ENCODE results near the gene KAT6B.

The KAT6B gene

DNA sequence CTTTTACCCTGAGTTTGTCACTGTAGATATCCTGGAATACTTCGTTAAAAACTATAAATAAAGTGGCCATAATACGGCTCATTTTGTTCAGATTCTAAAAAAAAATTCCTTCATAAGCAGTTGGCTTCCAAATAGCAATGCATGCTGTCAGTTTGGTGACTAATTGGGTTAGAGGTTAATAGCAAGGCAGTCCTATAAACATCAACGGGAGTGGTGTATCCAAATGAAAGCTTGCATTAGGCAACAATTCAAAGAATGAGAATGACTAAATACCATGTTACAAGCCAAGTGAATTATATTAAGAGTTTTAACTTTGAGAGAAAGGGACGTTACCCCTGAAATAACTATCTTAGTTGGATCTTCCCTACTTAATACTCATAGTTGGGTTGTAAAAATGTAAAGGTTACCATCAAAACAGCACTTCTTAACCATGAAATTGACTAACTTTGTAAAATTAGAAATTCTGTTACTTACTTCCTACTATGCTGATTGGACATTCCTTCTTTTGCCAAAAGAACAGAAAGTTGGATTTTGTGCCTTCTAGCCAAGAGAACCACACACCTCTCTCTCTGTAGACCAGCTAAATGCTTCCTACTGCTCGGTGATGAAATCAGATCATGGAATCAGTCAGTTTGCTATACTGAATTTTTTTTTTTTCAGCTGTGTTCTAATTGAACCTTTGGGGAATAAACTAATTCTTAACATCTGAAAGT, 98.0 kb downstream of the KAT6B start:
- DNase-seq, result peak; percentile 40

DNA sequence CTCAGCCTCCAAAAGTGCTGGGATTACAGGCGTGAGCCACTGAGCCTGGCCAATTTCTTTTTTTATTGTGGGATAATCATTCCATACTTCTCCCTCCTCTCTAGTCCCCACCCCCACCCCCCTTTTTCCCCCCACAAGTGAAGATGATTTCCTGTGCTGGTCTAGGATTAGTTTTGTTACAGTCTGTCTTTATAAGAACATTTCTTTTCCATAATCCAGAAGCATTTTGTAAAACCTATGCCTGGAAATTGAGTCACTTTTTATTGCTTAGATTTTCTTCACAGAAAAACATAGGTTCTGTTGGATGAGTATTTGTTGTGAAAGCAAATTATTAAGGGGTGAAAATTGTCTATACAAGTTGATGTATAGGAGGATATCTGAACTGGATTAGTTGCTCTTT, 98.9 kb downstream of the KAT6B start:
- DNase-seq, result no peak

DNA sequence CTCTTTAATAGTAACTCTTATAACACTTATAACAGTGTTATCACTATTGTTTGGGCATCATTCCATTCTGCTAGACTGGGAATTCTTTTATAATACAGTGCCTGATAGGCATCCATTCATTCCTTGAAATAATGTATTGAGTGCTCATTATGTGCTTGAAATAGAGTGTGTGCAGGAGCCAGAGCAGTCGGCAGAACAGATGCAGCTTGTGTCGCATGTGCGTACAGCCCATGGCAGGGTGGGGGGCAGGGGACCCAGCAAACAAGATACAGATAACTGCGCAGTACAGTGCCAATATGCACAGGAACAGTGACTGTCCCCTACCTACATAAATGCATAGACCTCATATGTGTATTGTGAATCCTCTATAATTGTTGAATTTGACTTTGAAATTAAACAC, 99.3 kb downstream of the KAT6B start:
- no peak for DNase-seq

DNA sequence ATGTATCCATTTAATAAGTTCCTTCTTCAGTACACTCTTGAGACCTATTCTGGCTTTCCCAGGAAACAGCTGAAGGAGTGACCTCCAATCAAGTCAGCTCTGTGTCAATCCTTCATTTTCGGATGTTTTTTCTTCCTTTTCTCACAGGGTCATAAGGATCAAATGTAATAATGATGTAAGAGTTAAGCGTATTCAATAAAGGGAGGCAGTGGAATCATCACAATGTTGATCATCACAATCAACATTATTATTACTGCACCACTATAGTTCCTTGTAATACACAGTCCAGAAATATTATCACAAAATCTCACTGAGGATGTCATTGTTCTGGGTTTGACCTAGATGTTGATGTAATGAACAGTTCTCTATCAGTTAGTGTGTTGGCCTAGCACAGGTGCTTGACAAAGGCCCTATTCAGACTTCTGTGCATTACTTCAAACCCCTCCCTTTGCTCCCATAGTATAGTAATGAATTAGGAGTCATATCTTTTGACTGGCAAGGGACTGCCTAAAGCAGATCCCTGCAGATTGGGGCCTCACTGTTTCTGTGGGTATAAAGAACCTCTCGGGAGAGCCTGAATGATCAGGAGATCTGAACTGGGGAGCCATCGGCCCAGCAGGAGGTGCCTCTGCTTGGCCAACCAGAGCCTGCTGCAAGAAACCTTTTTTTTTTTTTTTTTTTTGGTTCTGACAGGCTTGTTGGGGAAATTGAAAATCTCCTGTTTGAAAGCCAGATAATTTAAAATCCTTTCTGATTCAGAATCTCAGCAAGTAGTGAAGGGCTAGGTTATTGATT, 100.6 kb downstream of the KAT6B start:
- no peak for DNase-seq

DNA sequence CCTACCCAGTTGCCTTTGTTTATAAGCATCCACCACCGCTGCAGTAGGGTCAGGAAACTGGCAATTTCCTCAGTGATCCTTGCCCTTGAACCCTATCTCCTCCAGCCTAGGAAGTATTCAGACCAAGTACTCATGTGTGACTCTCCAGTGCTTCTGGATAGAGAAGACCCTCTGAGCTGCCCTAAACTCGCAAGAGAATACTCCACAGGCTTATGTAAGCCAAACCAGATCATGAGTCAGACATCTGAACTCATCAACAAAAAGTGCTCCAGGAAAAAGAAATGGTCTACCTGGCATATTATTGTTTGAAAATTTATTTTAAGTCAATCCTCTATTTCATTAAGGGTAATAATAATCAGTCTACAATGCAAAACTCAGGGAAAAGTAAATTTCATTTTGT, 101.3 kb downstream of the KAT6B start:
- DNase-seq, result no peak

DNA sequence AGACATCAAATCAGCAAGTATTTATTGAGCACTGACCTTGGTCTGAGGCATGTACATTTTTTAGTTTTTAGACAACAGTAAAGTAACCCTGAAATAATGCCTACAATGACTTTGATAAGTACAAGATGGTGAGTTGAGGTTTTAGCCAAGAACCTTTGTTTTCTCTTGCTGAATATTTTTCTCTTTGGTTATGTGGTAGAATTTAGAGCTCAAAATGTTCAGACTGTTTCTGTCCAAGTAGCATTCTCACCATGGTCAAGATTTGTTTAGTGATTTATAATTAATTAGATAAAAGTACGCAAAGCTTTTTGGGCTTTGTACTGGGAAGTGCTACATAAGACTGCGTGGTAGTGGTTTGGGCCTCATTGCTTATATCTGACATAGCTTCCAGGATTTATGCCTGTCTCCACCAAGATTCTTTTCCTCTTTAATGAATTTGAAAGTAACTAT, 102.4 kb downstream of the KAT6B start:
- DNase-seq, result no peak

DNA sequence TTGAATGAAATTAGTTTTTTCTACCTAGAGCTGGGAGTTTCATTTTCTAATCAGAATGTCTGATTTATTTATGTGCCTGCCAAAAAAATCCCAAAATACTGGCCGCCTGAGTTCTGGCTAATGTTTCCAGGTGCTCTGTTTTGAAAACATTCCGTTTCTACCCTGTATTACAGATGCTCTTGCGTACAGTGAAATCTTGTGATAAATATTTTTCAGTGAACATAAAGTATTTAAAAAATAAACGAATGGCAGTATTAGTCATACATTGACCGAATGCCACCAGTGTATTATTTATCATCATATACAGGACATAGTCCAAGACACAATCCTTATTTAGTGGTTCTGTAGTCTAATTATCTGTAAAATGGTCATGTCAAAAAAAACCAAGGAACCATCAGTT, 102.8 kb downstream of the KAT6B start:
- no peak for DNase-seq

DNA sequence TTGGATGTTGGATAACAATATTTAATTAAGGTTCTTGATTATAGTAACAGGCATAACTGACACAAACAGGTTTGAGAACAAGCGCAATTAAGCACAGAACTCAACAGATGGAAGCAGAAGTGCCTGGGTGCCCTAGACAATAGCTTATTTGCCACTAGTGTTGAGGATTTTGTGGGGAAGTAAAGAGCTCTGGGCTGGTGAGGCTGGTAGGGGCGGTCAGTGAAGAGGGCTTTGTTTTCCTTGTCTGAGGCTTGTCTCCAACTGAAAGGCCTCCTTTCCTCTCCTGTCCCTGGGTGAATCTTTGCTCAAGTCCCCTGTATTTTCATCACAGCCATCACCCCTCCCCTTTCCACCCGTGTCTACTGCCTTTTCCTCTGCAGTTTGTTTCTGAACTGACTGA, 104.6 kb downstream of the KAT6B start:
- peak; percentile 85 for DNase-seq

DNA sequence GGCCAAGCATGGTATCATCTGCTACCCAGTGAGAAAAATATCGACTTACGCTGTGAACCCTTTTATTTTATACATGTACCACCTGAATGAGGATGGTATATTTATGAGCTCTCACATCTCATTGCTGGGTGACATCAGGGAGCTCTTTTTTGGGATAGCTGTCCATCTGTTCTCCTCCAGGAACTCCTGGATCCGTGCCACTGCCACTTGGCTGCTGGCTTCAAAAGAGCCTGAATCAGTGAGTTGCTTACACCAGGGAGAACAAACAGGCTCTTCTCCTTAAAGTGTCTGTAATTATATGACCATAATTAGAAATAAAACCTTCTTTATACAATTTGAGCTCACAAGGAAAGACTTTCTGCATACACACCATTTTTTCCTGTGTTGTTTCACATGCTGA, 106.2 kb downstream of the KAT6B start:
- peak; percentile 91 for DNase-seq

DNA sequence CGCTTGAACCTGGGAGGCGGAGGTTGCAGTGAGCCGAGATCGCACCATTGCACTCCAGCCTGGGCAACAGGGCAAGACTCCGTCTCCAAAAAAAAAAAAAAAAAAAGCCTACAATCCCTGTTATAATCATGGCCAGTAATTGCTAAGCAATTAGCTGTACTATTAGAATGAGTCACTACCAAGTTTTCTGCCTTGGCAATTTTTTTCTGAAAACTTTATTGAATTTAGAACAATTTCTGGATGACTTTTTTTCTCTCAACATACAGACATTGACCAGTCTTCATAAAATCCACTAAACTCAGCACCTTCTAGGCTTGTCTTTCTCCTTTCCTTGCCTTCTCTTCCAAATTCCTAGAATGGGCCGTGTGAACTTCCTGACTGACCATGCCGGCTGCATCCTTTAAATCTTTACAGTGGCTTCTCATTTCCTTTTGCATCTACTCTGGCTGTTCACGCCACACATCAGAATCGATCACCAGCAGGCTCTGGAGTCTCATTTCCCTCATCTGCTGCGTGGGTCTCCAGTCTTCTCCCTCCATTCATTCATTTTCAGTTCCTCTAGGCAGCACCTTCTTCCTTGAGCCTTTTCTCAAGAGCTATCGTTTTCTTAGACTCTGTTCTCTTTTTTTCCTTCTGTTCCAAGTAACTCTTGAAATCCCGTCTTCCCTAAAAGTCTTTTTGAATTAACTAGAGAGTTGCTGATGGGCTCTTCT, 107.9 kb downstream of the KAT6B start:
- DNase-seq, result no peak

DNA sequence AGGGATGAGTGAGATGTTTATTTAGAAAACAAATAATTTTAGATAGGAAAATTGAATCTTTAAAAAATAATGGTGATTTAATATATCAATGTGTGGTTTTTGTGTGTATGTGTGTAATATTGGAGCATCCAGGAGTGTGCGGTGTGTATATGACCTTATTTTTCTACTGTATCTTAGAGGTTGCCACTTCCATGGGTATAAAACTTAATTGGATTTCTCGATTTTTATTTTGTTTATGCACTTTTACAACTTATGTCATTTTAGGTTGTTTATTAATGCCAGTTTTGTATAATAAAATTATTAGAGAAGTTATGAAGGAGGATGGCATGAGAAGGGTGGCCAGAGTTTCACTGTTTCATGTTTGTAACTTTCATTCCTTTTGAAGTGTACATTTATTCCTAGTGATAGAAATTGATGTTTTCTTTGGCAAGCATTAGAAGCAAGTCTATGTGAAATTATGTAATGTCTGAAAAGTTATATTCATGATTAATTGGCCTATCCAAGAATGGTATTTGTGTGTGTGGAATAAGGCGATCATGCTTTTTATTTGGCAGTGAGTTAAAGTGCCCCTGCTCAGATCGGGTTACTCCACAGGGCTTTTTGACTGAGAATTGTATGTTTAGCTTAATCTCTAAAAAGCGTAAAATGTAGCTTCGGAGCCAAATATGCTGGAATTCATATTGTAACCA, 110.3 kb downstream of the KAT6B start:
- DNase-seq, result peak; percentile 32

DNA sequence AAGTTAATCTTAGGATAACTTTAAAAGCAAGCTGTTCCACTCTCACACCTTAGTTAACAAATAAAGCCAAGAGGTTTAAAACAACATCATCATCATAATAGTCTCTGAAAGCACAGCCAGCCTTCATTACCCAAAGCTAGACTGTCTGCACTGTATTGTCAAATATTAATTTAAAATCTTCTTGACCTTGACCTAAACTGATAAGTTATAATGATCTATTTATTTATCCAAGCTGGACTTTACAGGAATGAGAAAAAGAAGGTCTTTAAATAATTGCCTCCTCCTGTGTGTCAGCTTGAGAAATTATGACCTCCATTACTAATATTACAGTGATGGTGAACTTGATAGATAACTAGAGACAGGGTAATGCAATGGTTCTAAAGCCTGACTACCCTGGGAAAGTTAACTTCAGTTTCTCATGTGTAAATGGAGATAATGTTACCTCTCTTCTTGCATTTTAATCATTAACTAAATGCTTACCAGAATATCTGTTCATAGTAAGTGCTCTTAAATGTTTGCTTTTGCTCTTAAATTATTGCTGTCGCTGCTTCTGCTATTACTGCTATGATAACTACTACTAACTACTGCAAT, 111.0 kb downstream of the KAT6B start:
- DNase-seq, result no peak

DNA sequence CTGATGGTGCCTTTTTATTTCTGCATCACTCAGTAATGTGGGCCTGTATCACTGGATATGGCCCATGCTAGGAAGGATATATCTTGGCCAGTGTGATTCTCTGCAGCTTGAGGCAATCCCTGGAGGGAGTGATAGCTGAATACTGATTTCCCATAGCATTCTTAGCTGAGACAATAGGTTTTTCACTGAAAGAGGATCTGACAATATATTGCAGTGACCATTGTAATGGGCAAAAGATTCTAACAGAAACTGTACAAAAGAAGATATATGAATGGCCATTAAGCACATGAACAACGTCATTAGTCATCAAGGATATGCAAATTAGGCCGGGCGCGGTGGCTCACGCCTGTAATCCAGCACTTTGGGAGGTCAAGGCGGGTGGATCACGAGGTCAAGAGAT, 117.8 kb downstream of the KAT6B start:
- DNase-seq, result no peak

DNA sequence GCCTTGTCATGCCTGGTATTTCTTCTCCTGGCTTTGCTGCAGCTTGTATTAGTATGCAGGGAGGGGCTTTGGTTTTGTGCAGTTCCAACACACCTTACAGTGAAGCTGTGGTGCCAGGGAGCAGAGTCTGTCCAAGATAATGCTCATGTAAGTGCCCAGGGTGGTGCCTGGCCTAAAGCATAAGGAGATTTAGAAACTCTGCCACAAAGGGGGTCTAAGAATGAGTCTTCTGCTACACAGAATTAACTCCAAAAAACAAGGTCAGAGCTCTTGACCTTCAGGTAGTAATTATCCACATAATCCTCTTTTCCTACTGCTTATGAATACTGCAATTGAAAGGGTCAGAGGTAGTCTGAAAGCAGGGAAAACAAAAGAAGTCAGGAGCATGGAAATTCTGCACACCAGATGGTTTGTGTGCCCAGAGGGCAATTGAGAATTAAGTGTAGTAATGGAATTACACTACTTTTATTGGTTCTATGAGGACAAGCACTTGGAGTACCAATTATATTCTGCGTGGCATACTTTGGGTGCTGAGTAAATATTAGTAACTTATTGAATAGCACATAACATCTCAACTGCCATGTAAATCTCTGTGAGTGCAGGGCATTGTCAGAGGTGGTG, 121.5 kb downstream of the KAT6B start:
- DNase-seq, result peak; percentile 96

DNA sequence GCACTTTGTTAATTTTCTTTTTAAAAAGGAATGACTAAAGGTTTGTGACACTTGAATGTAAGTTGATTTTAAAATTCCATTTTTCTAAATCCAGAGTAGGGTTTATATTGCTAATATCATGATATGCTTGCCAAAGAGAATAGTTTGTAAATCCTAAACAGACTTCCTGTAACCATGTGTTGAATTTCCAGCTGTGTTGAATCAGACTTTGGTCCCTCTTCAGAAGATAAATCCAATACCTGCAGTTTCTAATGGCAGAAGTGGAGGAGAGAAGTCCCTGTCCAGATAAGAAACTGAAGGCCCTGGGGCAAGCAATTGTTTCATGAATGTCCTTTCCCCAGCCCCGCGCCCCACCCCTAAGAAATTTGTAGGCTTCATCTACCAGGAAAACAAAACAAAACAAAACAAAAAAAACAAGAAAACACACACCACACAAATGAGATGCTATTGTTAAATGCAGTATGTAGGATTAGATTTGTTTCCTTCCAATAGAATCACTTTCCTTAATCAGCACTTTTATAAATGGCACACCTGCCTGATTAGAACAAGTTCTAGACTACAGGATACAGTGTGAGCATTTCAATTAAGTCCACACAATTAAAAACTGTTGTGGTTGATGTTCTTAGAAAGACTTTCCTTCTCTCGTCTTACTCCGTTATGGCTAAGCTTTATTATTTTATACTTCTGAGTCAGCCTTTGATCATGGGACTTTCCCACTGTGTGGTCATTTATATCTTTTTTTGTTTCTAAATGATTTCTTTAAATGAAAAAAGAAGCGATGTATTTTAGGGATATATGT, 122.8 kb downstream of the KAT6B start:
- no peak for DNase-seq

DNA sequence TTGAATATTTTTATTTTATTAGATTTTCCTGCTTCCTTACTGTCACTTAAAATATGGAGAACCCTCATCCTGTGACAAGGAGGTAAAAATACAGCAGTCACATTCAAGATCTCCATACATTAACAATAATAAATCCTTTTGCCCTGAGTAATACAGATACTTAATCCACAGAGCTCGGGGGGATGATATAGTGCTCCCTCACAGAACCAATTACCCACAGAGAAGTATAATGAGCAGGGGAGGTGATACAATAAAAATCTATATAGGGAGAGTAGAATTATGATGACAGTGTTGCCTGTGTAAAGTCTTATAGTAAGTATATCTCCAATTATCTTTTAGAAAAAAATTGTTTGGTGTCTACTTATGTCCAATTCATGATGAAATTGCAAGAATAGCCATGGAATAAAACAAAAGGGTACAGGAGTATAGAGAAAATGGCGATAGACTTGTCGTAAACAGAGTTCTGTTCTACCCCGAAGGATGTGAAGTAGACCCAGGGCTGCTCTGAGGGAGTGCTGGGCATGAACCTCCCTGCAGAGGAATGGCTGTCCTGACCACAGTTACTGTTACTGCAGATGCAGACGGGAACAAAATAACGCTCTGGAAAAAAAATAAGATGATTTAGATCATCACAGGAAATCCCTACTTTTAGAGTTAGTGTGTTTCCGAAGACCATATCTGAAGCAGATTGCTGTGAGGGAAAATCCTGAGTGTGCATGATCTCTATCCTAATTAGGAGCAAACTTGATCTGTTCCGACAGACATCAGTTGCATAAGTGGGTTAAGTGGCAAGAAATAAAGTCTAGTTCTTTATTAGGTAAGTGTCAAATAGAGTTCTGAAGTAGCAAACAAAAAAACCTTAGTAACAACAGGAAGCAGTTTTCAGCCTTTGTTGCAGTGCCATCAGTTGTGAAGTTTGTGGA, 123.7 kb downstream of the KAT6B start:
- no peak for DNase-seq

DNA sequence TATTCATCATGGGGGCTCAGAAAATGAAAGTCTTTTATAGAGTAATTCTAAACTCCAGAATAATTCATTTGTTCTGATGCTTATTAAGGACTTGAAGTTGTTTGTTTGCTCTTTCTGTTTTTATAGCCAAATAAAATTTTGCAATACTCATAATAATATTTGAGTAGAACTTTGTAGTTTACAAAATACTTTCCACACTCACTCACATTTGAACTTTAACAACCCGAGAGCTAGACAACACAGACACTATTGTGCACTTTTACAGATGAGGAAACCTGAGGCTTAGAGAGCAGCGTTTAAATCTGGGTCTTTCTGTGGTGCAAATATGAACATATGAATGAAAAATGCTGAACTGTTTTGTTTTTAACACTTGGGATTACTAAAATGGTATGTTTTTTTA, 126.8 kb downstream of the KAT6B start:
- no peak for DNase-seq

DNA sequence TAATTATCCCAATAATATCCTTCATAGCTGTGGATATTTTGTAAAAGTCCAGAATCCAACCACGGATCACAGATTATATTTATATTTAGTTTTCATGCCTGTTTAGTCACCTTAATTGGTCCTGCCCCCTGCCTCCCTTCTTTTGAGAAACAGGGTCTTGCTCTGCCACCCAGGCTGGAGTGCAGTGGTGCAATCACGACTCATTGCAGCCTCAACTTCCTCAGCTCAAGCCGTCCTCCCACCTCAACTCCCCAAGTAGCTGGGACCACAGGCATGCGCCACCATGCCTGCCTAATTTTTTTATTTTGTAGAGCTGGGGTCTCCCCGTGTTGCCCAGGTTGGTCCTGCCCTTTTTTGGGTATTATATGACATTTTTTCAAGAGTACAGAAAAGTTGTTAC, 129.4 kb downstream of the KAT6B start:
- no peak for DNase-seq

DNA sequence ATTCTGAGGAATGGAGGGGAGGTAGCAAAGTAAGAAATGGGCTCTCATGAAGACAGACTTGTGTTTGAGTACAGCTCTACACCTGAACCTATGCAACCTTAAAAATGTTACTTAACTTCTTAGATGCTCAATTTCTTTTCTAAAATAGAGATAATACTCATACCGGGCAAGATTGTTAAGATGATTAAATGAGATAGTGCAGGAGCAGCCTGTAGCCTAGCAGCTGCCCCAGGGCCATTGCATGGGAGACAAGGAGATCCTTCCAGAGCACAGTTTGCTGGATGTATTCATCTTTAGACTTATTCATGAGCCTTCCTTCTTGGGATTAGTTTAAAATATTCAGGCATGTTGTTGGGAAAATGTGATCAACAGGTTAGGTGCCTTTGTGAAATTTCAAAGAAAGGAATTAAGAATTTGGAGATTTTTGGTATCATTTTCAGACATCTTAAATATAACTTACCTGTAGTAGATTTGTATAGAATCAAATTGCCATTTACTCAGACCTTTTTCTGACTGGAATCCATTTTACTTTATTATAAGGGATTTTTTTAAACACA, 130.2 kb downstream of the KAT6B start:
- DNase-seq, result no peak

Measured in NCI-H69 (cell line).